BJ (cell line): ENCODE measurements around the gene CHCHD2. TPM values are rescaled to one million over a fixed set of nuclear protein-coding genes. Genes with fewer than 3 reads are reported as not detected.
"Not testable (repeated sequence)": the region's sequence is repeated elsewhere in the genome, so short reads cannot be mapped to it uniquely, and the experiment has no call there.

ENCODE experiments used
- CTCF ChIA-PET: fragments of 350-600 bp; formaldehyde crosslinking; extraction: SDS; loops from one replicate; lab custom pipeline; 2021; ENCODE audit warnings: antibody characterized with exemption, inconsistent platforms; lab: Yijun Ruan, JAX
- POLR2A ChIA-PET: fragments of 300-600 bp; sonication (Branson Sonifier 250); formaldehyde crosslinking; extraction: SDS; loops from one replicate; lab custom pipeline; 2021; ENCODE audit warnings: antibody characterized with exemption; lab: Charles Lee
- DNase-seq: peaks from one replicate; pipeline ENCODE4 v3.0.0-alpha.2; 2011; ENCODE audit warnings: low read depth
- H3K27me3 ChIP-seq: 2 replicates; pipeline ENCODE4 v1.6.0; 2011; ENCODE audit warnings: low read length; ENCODE audit not compliant: control insufficient read depth, insufficient read depth
- H3K36me3 ChIP-seq: 2 replicates; pipeline ENCODE4 v1.5.1; 2011; ENCODE audit warnings: low read length; ENCODE audit not compliant: control insufficient read depth, insufficient read depth
- H3K4me3 ChIP-seq: 2 replicates; pipeline ENCODE4 v1.5.1; 2011; ENCODE audit warnings: low read depth, mild to moderate bottlenecking, control low read depth, low read length
- polyA plus RNA-seq: library from polyadenylated mRNA; depleted of rRNA; stranded (reverse); fragments of >200 nt; gene quantifications from 2 replicates; pipeline ENCODE4 v1.2.3, GENCODE V29; 2011
- TF ChIP-seq, protein P1 (sequence below): IDR thresholded peaks from 2 replicates; pipeline ENCODE4 v1.5.1; 2011; ENCODE audit warnings: low read depth, mild to moderate bottlenecking, control low read depth, inconsistent platforms, low read length, moderate library complexity; ENCODE audit not compliant: insufficient read depth

Gene CHCHD2
- polyA plus RNA-seq, 1 experiment = 342 TPM

DNA sequence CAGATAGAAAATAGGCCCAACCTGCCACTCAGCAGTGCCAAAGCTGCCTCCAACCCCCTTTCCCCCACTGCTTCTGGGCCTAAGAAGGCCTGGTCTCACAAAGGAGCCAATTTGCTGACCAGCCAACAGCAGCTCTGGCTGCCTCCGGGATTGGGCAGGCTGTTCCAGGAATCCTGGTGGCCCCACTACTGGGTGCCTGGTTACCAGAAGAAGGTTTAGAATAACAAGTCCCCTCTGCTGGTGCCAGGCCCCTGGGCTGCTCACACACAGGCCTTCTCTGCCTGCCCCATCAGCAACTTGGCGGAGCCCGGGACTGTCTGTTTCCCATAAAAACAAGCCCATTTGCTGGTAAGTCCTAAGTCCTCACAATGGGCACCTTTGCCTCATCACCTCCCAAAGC lies 14.7 kb downstream of the CHCHD2 start:
- Histone ChIP-seq H3K36me3 (peaks cover 4% of the 10 kb centered on the region; the same call in 1 of the 2 replicates), H3K27me3 (no peaks in the 10 kb centered on the region), H3K4me3 (no peak overlapping the region)
- CTCF ChIA-PET = interaction anchor here (0.9 to 3.3 kb wide), 5 partner anchors 8 to 88 kb away, joined by 3 to 24 read pairs (median 8); partner anchors contain the start of genes CCT6A and PSPH
- TF ChIP-seq, protein P1, sequence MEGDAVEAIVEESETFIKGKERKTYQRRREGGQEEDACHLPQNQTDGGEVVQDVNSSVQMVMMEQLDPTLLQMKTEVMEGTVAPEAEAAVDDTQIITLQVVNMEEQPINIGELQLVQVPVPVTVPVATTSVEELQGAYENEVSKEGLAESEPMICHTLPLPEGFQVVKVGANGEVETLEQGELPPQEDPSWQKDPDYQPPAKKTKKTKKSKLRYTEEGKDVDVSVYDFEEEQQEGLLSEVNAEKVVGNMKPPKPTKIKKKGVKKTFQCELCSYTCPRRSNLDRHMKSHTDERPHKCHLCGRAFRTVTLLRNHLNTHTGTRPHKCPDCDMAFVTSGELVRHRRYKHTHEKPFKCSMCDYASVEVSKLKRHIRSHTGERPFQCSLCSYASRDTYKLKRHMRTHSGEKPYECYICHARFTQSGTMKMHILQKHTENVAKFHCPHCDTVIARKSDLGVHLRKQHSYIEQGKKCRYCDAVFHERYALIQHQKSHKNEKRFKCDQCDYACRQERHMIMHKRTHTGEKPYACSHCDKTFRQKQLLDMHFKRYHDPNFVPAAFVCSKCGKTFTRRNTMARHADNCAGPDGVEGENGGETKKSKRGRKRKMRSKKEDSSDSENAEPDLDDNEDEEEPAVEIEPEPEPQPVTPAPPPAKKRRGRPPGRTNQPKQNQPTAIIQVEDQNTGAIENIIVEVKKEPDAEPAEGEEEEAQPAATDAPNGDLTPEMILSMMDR = no peak
- DNase-seq = no peak
- POLR2A ChIA-PET = interaction anchor here (0.6 kb wide), 1 partner anchor 86 kb away, joined by 3 read pairs; no protein-coding TSS in a partner anchor

DNA sequence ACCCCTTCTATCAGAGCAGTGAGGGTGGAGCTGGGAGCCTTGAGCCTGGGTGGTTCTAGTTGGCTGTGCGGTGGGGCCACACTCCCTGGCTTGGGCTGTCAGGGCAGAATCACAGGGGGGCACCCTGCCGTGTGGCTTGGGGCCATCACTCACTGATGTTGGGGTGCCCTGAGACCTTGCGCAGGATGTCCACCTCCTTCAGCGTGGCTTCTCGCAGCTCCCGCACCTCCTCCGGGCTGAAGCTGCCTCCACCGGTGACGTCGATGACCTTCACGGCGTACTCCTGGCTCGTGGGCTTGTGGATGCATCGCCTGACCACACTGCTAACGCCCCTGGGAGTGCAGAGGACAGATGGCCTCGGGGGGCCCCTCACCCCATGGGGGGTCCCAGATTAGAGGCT lies 18.8 kb downstream of the CHCHD2 start:
- DNase-seq = no peak
- TF ChIP-seq, protein P1 = no peak
- Histone ChIP-seq H3K27me3 (no peaks in the 10 kb centered on the region), H3K4me3 (no peak overlapping the region), H3K36me3 (peaks cover 5% of the 10 kb centered on the region; the same call in 1 of the 2 replicates)
- ChIA-PET CTCF (interaction anchor here (1.4 to 2.0 kb wide), 2 partner anchors 8 to 13 kb away, joined by 5 to 7 read pairs; no protein-coding TSS in a partner anchor), POLR2A (no interaction called here)

DNA sequence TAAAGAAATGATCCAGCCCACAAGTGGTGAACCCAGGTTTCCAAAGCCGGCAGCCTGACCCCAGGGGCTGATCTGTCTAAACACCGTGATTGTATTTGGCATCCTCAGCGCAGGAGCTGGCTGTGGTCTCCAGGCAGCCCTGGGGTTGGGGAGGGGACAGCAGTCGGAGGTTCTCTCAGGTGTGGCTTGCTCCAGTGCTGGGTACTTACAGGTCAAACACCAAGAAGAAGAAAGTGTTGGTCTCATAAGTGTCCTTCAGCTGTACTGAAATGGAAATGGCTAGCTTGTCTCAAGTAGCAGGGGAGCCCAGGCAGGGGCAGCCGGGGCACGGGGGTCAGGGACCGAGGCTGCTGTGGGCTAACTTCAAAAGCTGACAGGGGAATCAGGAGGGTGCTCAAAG lies 19.5 kb downstream of the CHCHD2 start:
- ChIA-PET POLR2A (no interaction called here), CTCF (interaction anchor here (1.4 to 2.0 kb wide), 2 partner anchors 7 to 12 kb away, joined by 5 to 7 read pairs; no protein-coding TSS in a partner anchor)
- Histone ChIP-seq H3K4me3 (no peak overlapping the region), H3K36me3 (peaks cover 9% of the 10 kb centered on the region; the same call in 1 of the 2 replicates), H3K27me3 (no peaks in the 10 kb centered on the region)
- DNase-seq = no peak
- TF ChIP-seq, protein P1 = no peak

DNA sequence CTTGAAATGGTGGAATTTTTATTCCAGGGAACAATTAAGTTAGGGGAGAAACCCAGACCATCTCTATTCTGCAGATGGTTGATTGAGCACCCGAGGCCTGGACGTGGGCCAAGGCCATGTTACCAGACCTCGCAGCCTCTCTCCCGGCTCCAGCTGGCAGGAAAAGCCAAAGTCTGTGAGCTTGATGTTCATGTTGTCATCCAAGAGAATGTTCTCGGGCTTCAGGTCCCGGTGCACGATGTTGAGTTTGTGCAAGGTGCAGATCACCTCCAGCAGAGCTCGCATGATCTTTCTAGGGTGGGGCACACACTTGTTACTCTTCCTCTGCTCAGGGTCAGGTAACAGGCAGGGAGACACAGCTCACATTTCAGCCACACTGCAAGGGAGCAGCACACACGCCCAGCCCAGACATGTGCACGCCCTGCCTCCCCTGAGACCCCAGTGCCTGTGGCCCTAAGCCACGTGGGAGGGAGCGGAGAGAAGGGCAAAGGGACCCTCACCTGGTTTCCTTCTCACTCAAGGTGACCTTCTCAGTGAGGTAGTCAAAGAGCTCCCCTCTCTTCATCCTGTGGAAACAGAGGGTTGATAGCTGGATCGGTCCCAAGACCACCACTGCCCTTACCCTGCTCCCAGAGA lies 23.0 kb downstream of the CHCHD2 start:
- no peak for DNase-seq
- ChIA-PET CTCF (interaction anchor here (0.5 to 3.3 kb wide), 4 partner anchors 8 to 442 kb away, joined by 3 to 15 read pairs (median 8); partner anchors contain the start of gene PHKG1), POLR2A (no interaction called here)
- H3K36me3 ChIP-seq = peaks cover 13% of the 10 kb centered on the region
- no peaks in the 10 kb centered on the region for H3K27me3 ChIP-seq
- H3K4me3 ChIP-seq = no peak overlapping the region
- TF ChIP-seq, protein P1 = no peak

DNA sequence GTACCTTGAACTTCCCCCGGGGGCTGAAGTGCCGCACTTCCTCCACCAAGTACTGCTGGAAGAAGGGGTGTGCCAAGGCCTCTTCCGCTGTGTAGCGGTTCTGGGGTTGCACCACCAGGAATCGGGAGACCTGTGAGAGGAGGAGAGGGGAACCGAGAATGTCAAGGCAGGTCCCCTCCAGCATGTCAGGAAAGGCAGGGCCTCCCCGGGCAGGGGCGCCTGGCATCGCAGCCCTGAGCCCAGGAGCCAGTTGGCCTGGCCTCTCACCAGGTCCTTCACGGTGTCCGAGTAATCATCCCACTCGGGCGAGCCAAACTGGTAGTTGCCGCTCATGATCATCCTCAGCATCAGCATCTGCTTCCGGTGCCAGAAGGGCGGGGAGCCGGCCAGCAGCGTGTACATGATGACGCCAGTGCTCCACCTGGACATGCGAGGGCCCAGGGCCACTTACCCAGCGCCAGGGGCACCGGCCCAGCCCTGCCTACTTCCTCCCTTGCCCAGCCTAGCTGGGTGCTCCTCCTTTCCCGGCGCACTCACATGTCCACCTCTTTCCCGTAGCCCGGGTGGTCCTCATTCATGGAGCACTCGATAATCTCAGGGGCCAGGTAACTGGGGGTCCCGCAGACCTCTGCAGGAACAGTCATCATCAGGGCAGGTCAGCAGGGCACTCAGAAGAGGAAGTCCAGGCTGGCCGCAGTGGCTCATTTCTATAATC lies 24.5 kb downstream of the CHCHD2 start:
- no peak for DNase-seq
- ChIA-PET POLR2A (no interaction called here), CTCF (interaction anchor here (3.3 kb wide), 1 partner anchor 7 kb away, joined by 15 read pairs; no protein-coding TSS in a partner anchor)
- H3K4me3 ChIP-seq = no peak overlapping the region
- TF ChIP-seq, protein P1 = no peak
- H3K27me3 ChIP-seq = no peaks in the 10 kb centered on the region
- H3K36me3 ChIP-seq = peaks cover 14% of the 10 kb centered on the region

DNA sequence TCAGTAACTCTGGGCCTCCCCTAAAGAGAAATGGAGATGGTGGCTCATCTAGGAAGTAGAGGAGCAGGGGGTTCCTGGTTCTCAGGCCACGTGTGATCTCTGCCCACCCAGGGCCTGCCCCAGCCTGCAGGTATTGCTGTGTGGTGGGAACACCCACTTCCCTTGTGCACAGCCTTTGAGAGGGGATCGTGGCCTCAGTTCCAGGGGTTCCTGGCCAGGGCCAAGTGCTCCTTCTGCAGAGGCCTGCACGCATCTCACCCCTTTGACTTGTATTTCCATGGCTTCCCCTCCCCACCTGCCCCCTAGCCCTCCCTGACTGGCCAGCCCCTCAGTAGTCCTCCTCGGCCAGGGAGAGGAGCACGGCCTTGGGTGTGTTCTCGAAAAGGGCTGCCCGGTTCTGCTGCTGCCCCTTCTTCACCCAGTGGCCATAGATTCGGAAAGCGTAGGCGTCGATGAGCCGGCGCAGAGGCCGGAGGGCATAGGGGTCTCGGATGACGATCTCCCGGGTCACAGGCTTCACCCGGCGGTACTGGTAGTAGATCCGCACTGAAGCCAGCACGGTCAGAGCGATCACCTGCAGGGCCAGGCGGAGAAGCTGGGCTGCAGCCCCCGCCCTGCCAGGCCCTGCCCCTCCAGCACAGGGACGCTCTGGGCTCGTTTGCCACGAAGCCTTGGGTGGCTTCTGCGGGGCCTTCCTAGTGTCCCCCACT lies 25.4 kb downstream of the CHCHD2 start:
- CTCF ChIA-PET = interaction anchor here (1.2 kb wide), 1 partner anchor 13 kb away, joined by 3 read pairs; no protein-coding TSS in a partner anchor
- H3K4me3 ChIP-seq, H3K27me3 ChIP-seq, DNase-seq, POLR2A ChIA-PET: not testable (repeated sequence)
- H3K36me3 ChIP-seq = peaks cover 14% of the 10 kb centered on the region
